Astrocyte (in vitro differentiated cells and primary cell): ENCODE results near the gene ZKSCAN3. TPM values are rescaled to one million over a fixed set of nuclear protein-coding genes. Genes with fewer than 3 reads are reported as not detected.

Experiments
- DNase-seq: peaks from one replicate; pipeline ENCODE4 v3.0.0-alpha.2; 2010; ENCODE audit warnings: low read depth
- FAIRE-seq: peaks from 2 replicates; lab custom pipeline; 2011; peaks lifted over from hg19 to GRCh38; lab: Jason Lieb, UNC
- H2AFZ ChIP-seq: 2 replicates; pipeline ENCODE4 v1.6.0; 2012; ENCODE audit warnings: low read depth, low read length, inconsistent platforms
- H3K27ac ChIP-seq: 2 replicates; pipeline ENCODE4 v1.5.1; 2011; ENCODE audit warnings: low read depth, low read length, inconsistent platforms
- H3K27me3 ChIP-seq: 2 replicates; pipeline ENCODE4 v1.6.0; 2011; ENCODE audit warnings: low read length, inconsistent platforms; ENCODE audit not compliant: insufficient read depth
- H3K36me3 ChIP-seq: 2 replicates; pipeline ENCODE4 v1.5.1; 2011; ENCODE audit warnings: low read length, inconsistent platforms; ENCODE audit not compliant: insufficient read depth
- H3K4me1 ChIP-seq: 2 replicates; pipeline ENCODE4 v1.5.1; 2011; ENCODE audit warnings: low read length, inconsistent platforms; ENCODE audit not compliant: insufficient read depth
- H3K4me2 ChIP-seq: 2 replicates; pipeline ENCODE4 v1.6.0; 2012; ENCODE audit warnings: low read length, inconsistent platforms
- H3K4me3 ChIP-seq: 2 replicates; pipeline ENCODE4 v1.5.1; 2011; ENCODE audit warnings: low read depth, mild to moderate bottlenecking, low read length, inconsistent platforms; ENCODE audit not compliant: insufficient read depth
- H3K79me2 ChIP-seq: 2 replicates; pipeline ENCODE4 v1.6.0; 2012; ENCODE audit warnings: mild to moderate bottlenecking, low read length, inconsistent platforms; ENCODE audit not compliant: insufficient read depth
- H3K9ac ChIP-seq: 2 replicates; pipeline ENCODE4 v1.6.0; 2012; ENCODE audit warnings: mild to moderate bottlenecking, low read length, inconsistent platforms
- H3K9me3 ChIP-seq: 2 replicates; pipeline ENCODE4 v1.5.1; 2012; ENCODE audit warnings: low read depth, mild to moderate bottlenecking, low read length, inconsistent platforms; ENCODE audit not compliant: insufficient read depth
- H4K20me1 ChIP-seq: 2 replicates; pipeline ENCODE4 v1.6.0; 2012; ENCODE audit warnings: low read length, inconsistent platforms; ENCODE audit not compliant: insufficient read depth
- H3K27ac Mint-ChIP-seq: one replicate; pipeline ENCODE4 v1.8.0; 2021; ENCODE audit warnings: mild to moderate bottlenecking, mixed read lengths; ENCODE audit not compliant: unreplicated experiment
- H3K27me3 Mint-ChIP-seq: one replicate; pipeline ENCODE4 v1.8.0; 2021; ENCODE audit warnings: low read depth, mixed read lengths; ENCODE audit not compliant: unreplicated experiment
- H3K36me3 Mint-ChIP-seq: one replicate; pipeline ENCODE4 v1.8.0; 2021; ENCODE audit warnings: low read depth, mixed read lengths; ENCODE audit not compliant: unreplicated experiment
- H3K4me1 Mint-ChIP-seq: one replicate; pipeline ENCODE4 v1.8.0; 2021; ENCODE audit warnings: low read depth, mixed read lengths; ENCODE audit not compliant: unreplicated experiment
- H3K4me3 Mint-ChIP-seq: one replicate; pipeline ENCODE4 v1.8.0; 2021; ENCODE audit warnings: mild to moderate bottlenecking, moderate library complexity, mixed read lengths; ENCODE audit not compliant: unreplicated experiment
- H3K9me3 Mint-ChIP-seq: one replicate; pipeline ENCODE4 v1.8.0; 2021; ENCODE audit warnings: mild to moderate bottlenecking, mixed read lengths; ENCODE audit not compliant: unreplicated experiment
- CTCF ChIP-seq: IDR thresholded peaks from 2 replicates; pipeline ENCODE4 v1.5.1; 2011; ENCODE audit warnings: low read depth, mild to moderate bottlenecking, inconsistent platforms, low read length, moderate library complexity; ENCODE audit not compliant: insufficient read depth
- EZH2 ChIP-seq: IDR thresholded peaks from 2 replicates; pipeline ENCODE4 v1.6.1; 2012; ENCODE audit warnings: mild to moderate bottlenecking, low read length, inconsistent platforms; ENCODE audit not compliant: insufficient read depth
- total RNA-seq: library from RNA; stranded (reverse); gene quantifications from 2 replicates; pipeline ENCODE4 v1.2.1, GENCODE V29; 2021

ZKSCAN3 gene
- total RNA-seq, 1 donor from 2014 or later: 8.0 TPM

GRCh38 chr6:28335040-28335563 lies 14.6 kb upstream of the ZKSCAN3 start:
- no peaks in the 10 kb centered on the region for H3K9me3 Mint-ChIP-seq
- FAIRE-seq: no peak

GRCh38 chr6:28335564-28336283 lies 14.0 kb upstream of the ZKSCAN3 start, which contains the start of gene ZSCAN31:
ZSCAN31 (minus strand) TSS chr6:28336148; CDS start chr6:28329683, 6,465 bp downstream.
- peak within 1 kb of the TSS; percentile 59 for H2AFZ ChIP-seq
- Mint-ChIP-seq H3K27ac (no peak within 1 kb of the TSS), H3K4me1 (no peaks in the 10 kb centered on the region), H3K4me3 (no peak within 1 kb of the TSS), H3K9me3 (no peaks in the 10 kb centered on the region), H3K36me3 (peaks cover under 1% of the 10 kb centered on the region), H3K27me3 (no peaks in the 10 kb centered on the region)
- no peaks in the 10 kb centered on the region for H4K20me1 ChIP-seq
- FAIRE-seq (peak; percentile 68), DNase-seq (peak; percentile 99)
- peak within 1 kb of the TSS; percentile 87 for H3K4me2 ChIP-seq
- peaks cover 14% of the 10 kb centered on the region for H3K4me1 ChIP-seq
- H3K9ac ChIP-seq: peak within 1 kb of the TSS; percentile 90
- TF ChIP-seq EZH2: no peak
- TF ChIP-seq CTCF: no peak
- peak within 1 kb of the TSS; percentile 95 for H3K27ac ChIP-seq
- peak within 1 kb of the TSS; percentile 80 for H3K4me3 ChIP-seq
- no peaks in the 10 kb centered on the region for H3K79me2 ChIP-seq
- H3K9me3 ChIP-seq: no peaks in the 10 kb centered on the region
- H3K36me3 ChIP-seq: no peaks in the 10 kb centered on the region
- no peaks in the 10 kb centered on the region for H3K27me3 ChIP-seq

More at GRCh38 chr6:28335040-28335563, 14.6 kb upstream of the ZKSCAN3 start:
- Mint-ChIP-seq H3K4me1 (no peaks in the 10 kb centered on the region), H3K36me3 (no peaks in the 10 kb centered on the region), H3K27ac (no peak overlapping the region), H3K27me3 (no peaks in the 10 kb centered on the region), H3K4me3 (no peak overlapping the region)
- H3K9ac ChIP-seq: peak overlapping the region; percentile 90
- H3K36me3 ChIP-seq: no peaks in the 10 kb centered on the region
- TF ChIP-seq EZH2 (no peak), CTCF (no peak)
- no peaks in the 10 kb centered on the region for H3K9me3 ChIP-seq
- H2AFZ ChIP-seq: peak overlapping the region; percentile 53
- H3K79me2 ChIP-seq: no peaks in the 10 kb centered on the region
- peak overlapping the region; percentile 95 for H3K27ac ChIP-seq
- H3K4me3 ChIP-seq: peak overlapping the region; percentile 80
- peak overlapping the region; percentile 87 for H3K4me2 ChIP-seq
- peaks cover 14% of the 10 kb centered on the region for H3K4me1 ChIP-seq
- no peaks in the 10 kb centered on the region for H3K27me3 ChIP-seq
- DNase-seq: no peak
- no peaks in the 10 kb centered on the region for H4K20me1 ChIP-seq
